ENCODE measurements around the gene LY9.
A peak's percentile ranks its signal among the peaks of the same experiment; 100 is the strongest.

LY9 gene

DNA sequence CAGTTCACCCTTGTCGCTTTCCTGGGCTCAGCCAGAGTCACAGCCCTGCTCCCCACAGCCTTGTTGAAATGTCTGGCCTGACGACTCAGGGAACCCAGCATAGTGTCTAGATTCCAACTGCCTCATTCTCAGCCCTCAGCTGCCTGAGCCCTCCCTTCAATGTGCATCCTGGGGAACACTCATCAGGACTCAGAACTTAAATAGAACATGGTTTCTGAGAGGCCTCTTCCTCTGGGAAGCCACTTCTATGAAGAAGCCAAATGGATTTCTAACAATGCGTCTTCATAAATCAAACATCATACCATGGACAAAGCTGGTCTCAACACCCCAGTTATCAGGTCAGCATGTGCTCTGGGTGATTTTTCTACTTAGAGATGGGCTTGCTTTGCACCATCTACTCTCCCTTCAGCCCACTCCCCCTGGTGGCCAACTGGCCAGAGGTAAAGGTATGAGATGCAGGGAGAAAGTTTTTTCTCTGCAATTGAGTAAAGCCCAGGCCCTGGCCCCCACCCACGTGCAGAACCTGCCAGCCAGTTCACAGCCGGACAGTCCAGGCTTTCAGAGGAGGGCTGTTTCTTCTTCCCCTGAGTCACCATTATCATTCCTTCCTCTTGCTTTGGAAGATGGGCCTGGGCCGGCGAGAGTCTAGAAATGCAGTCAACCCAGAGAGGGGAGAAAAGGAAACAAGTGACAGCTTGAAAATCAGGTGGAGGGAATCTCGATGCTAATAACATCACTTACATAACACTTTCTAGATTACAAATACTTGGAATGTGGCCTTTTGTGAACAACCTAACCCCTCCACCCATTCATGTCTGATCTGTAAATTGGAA lies 34.6 kb downstream of the LY9 start:
- peak; percentile 71 for DNase-seq (ENCODE audit: low read depth)
- no peak for TF ChIP-seq POLR2A (IDR thresholded peaks at IDR 0.05; ENCODE audit: extremely low read depth, insufficient read length)
- TF ChIP-seq, protein P1, sequence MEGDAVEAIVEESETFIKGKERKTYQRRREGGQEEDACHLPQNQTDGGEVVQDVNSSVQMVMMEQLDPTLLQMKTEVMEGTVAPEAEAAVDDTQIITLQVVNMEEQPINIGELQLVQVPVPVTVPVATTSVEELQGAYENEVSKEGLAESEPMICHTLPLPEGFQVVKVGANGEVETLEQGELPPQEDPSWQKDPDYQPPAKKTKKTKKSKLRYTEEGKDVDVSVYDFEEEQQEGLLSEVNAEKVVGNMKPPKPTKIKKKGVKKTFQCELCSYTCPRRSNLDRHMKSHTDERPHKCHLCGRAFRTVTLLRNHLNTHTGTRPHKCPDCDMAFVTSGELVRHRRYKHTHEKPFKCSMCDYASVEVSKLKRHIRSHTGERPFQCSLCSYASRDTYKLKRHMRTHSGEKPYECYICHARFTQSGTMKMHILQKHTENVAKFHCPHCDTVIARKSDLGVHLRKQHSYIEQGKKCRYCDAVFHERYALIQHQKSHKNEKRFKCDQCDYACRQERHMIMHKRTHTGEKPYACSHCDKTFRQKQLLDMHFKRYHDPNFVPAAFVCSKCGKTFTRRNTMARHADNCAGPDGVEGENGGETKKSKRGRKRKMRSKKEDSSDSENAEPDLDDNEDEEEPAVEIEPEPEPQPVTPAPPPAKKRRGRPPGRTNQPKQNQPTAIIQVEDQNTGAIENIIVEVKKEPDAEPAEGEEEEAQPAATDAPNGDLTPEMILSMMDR (IDR thresholded peaks at IDR 0.05; ENCODE audit: low read depth, low read length) = peak; percentile 83
- no peak for TF ChIP-seq MYC (IDR thresholded peaks at IDR 0.05; ENCODE audit: low read depth, low read length)
- TF ChIP-seq, protein P2, sequence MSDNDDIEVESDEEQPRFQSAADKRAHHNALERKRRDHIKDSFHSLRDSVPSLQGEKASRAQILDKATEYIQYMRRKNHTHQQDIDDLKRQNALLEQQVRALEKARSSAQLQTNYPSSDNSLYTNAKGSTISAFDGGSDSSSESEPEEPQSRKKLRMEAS (IDR thresholded peaks at IDR 0.05; ENCODE audit: low read depth, low read length) = no peak
- H3K4me3 ChIP-seq (ENCODE audit: low read depth, low read length) = no peak overlapping the region

DNA sequence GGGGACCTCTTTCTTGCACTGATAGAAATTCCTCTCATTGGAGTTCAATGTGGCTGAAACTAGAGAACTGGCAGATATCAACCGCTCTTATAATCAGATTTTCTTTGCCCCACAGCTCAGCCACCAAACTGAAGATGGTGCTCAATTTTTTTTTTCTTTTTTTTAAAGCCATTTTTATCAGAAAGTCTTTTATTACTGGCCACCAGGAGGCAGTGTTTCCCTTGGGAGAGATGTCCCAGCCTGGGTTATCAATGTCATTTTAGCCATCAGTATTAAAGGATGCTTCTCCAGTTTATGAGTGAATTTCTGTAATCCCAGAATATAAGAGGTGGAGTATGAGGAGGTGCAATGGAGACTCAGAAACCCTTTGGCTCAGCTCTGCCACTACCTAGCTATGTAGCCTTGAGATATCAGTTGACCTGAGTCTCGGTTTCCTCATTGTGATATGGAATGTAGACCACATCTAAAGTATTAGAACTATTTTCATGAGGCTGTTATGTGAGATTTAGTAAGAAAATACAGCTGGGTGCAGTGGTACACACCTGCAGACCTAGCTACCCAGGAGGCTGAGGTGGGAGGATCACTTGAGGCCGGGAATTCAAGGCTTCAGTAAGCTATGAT lies 39.1 kb downstream of the LY9 start:
- no peak overlapping the region for H3K4me3 ChIP-seq (ENCODE audit: low read depth, low read length)
- DNase-seq (ENCODE audit: low read depth) = peak; percentile 74
- TF ChIP-seq MYC (IDR thresholded peaks at IDR 0.05; ENCODE audit: low read depth, low read length) = no peak
- TF ChIP-seq, protein P1 (IDR thresholded peaks at IDR 0.05; ENCODE audit: low read depth, low read length) = peak; percentile 54

DNA sequence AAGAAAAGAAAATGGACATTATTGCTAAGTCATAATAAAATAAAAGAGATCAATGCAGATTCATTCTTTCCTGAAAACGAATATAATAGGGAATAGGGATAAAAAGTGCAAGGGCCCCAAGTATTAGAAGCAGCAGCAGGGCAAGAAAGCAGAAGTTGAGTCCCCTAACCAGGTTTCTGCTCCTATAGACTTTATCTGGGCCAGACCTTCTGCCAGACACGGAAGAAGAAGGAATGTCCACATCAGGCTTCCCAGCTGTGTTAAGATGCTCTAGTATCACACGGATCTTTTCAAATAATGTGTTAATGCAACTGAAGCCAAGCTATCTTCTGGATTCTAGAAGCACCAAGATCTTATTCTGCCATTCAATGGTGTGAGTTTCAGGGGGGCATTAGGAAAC lies 39.8 kb downstream of the LY9 start:
- DNase-seq (ENCODE audit: low read depth) = no peak
- TF ChIP-seq, protein P1 (IDR thresholded peaks at IDR 0.05; ENCODE audit: low read depth, low read length) = no peak
- TF ChIP-seq MYC (IDR thresholded peaks at IDR 0.05; ENCODE audit: low read depth, low read length) (no peak), POLR2A (IDR thresholded peaks at IDR 0.05; ENCODE audit: extremely low read depth, insufficient read length) (no peak)
- TF ChIP-seq, protein P2 (IDR thresholded peaks at IDR 0.05; ENCODE audit: low read depth, low read length) = no peak
- no peak overlapping the region for H3K4me3 ChIP-seq (ENCODE audit: low read depth, low read length)

DNA sequence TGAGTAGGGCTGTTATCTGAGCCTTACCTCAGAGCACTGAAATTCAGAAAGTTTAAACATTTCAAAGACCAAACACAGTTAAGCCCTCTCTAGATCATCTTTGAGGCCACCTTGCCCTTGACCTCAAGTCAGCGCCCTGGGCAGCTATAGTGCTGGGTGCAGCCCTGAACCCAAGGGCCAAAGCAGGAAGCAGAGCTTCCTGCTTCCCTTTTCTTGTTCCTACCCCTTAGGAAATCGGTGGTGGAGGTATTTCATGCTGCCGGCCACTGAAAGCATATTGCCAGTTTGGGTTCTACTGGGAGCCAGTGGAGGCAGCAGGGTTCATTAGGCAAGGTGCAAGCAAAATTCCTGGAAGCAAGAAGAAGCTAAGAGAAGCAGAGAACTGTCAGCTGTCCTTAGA lies 40.6 kb downstream of the LY9 start:
- no peak overlapping the region for H3K4me3 ChIP-seq (ENCODE audit: low read depth, low read length)
- TF ChIP-seq MYC (IDR thresholded peaks at IDR 0.05; ENCODE audit: low read depth, low read length) (no peak), POLR2A (IDR thresholded peaks at IDR 0.05; ENCODE audit: extremely low read depth, insufficient read length) (no peak)
- TF ChIP-seq, protein P1 (IDR thresholded peaks at IDR 0.05; ENCODE audit: low read depth, low read length) = no peak
- TF ChIP-seq, protein P2 (IDR thresholded peaks at IDR 0.05; ENCODE audit: low read depth, low read length) = no peak
- DNase-seq (ENCODE audit: low read depth) = peak; percentile 32

DNA sequence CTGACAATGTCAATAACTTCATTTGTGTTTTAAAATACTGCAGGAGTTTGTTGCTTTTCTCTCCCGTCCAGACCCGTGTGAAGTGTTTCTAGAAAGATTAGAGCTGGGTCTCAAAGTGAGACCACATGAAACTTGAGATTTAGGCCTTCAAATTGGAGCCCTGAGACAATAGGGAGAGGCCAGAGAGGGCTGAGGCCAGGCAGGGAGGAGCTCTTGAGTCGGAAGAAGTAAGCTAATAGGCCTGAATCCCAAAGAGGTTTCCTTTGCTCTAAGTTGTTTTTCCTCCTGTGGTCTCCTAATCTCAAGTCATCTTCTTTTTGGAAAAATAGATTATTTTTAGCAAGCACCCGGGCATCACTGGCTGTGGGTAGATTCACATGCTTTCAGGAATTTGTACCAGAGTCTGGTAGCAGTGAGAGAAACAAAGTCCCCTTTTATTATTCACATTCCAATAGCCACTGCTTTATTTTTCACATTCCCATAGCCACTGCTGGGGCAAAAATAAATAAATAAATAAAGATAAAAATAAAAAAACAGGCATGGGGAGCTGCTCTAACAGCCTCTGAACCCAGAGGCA lies 41.1 kb downstream of the LY9 start:
- TF ChIP-seq MYC (IDR thresholded peaks at IDR 0.05; ENCODE audit: low read depth, low read length) = no peak
- TF ChIP-seq, protein P2 (IDR thresholded peaks at IDR 0.05; ENCODE audit: low read depth, low read length) = no peak
- TF ChIP-seq POLR2A (IDR thresholded peaks at IDR 0.05; ENCODE audit: extremely low read depth, insufficient read length) = no peak
- TF ChIP-seq, protein P1 (IDR thresholded peaks at IDR 0.05; ENCODE audit: low read depth, low read length) = no peak
- DNase-seq (ENCODE audit: low read depth) = peak; percentile 23
- H3K4me3 ChIP-seq (ENCODE audit: low read depth, low read length) = no peak overlapping the region

Measured in NB4 (cell line).